ENCODE data around the gene OTOG.
"Not testable (repeated sequence)": the region's sequence is repeated elsewhere in the genome, so short reads cannot be mapped to it uniquely, and the experiment has no call there.

The OTOG gene

GRCh38 chr11:17622711-17623110, 75.7 kb downstream of the OTOG start:
- 94% methylated on average over 4 of the region's 4 CpGs for WGBS
- H3K27ac ChIP-seq (ENCODE audit: low read depth, low read length); H3K36me3 ChIP-seq (ENCODE audit: insufficient read depth, low read length); H3K9me3 ChIP-seq (ENCODE audit: insufficient read depth, low read depth, low read length); H3K4me3 ChIP-seq (ENCODE audit: low read length); H3K9ac ChIP-seq (ENCODE audit: low read depth, low read length); H3K27me3 ChIP-seq (ENCODE audit: insufficient read depth, low read length); H3K4me1 ChIP-seq (ENCODE audit: insufficient read depth, low read length): not testable (repeated sequence)

GRCh38 chr11:17629113-17629512, 82.1 kb downstream of the OTOG start:
- Histone ChIP-seq H3K4me3 (ENCODE audit: low read length) (no peak overlapping the region), H3K27ac (ENCODE audit: low read depth, low read length) (no peak overlapping the region), H3K27me3 (ENCODE audit: insufficient read depth, low read length) (peaks cover 4% of the 10 kb centered on the region), H3K4me1 (ENCODE audit: insufficient read depth, low read length) (no peaks in the 10 kb centered on the region), H3K36me3 (ENCODE audit: insufficient read depth, low read length) (no peaks in the 10 kb centered on the region), H3K9me3 (ENCODE audit: insufficient read depth, low read depth, low read length) (no peaks in the 10 kb centered on the region), H3K9ac (ENCODE audit: low read depth, low read length) (no peak overlapping the region)
- WGBS = 87% methylated on average over 5 of the region's 5 CpGs

GRCh38 chr11:17630936-17631335, 83.9 kb downstream of the OTOG start:
- Histone ChIP-seq H3K9me3 (ENCODE audit: insufficient read depth, low read depth, low read length) (no peaks in the 10 kb centered on the region), H3K27ac (ENCODE audit: low read depth, low read length) (no peak overlapping the region), H3K4me1 (ENCODE audit: insufficient read depth, low read length) (no peaks in the 10 kb centered on the region), H3K9ac (ENCODE audit: low read depth, low read length) (no peak overlapping the region), H3K36me3 (ENCODE audit: insufficient read depth, low read length) (no peaks in the 10 kb centered on the region), H3K4me3 (ENCODE audit: low read length) (no peak overlapping the region), H3K27me3 (ENCODE audit: insufficient read depth, low read length) (no peaks in the 10 kb centered on the region; the same call in 1 of the 2 replicates)
- 87% methylated on average over 2 of the region's 2 CpGs for WGBS

DNA sequence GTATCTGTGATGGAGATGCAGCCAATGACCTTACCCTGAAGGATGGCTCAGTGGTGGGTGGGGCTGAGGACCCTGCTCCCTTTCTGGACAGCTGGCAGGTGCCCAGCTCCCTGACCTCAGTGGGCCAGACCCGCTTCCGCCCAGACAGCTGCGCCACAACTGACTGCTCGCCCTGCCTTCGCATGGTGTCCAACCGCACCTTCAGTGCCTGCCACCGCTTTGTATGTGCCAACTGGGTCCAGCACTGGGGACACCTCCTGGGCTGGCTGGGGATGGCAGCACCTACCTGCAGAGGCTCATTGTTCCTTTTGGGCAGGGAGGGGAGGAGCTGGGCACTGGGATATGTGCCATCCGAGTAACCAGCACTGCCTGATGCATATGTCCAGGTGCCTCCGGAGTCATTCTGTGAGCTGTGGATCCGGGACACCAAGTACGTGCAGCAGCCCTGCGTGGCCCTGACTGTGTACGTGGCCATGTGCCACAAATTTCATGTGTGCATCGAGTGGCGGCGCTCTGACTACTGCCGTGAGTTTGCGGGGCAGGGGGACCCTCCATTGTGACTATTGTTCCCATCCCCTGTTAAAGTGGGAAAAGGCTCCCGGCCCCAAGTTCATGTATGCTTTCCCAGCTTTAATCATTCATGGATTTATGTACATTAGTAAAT, 84.8 kb downstream of the OTOG start:
- H3K4me3 ChIP-seq (ENCODE audit: low read length) = no peak overlapping the region
- H3K27ac ChIP-seq (ENCODE audit: low read depth, low read length) = no peak overlapping the region
- WGBS = 95% methylated on average over 18 of the region's 19 CpGs
- H3K9me3 ChIP-seq (ENCODE audit: insufficient read depth, low read depth, low read length) = no peaks in the 10 kb centered on the region
- no peaks in the 10 kb centered on the region for H3K4me1 ChIP-seq (ENCODE audit: insufficient read depth, low read length)
- no peaks in the 10 kb centered on the region for H3K36me3 ChIP-seq (ENCODE audit: insufficient read depth, low read length)
- H3K27me3 ChIP-seq (ENCODE audit: insufficient read depth, low read length) = no peaks in the 10 kb centered on the region; the same call in 1 of the 2 replicates
- H3K9ac ChIP-seq (ENCODE audit: low read depth, low read length) = no peak overlapping the region

GRCh38 chr11:17633279-17633986, 86.4 kb downstream of the OTOG start:
- no peak overlapping the region for H3K4me3 ChIP-seq (ENCODE audit: low read length)
- H3K4me1 ChIP-seq (ENCODE audit: insufficient read depth, low read length) = no peaks in the 10 kb centered on the region
- no peaks in the 10 kb centered on the region for H3K9me3 ChIP-seq (ENCODE audit: insufficient read depth, low read depth, low read length)
- H3K36me3 ChIP-seq (ENCODE audit: insufficient read depth, low read length) = no peaks in the 10 kb centered on the region
- WGBS = 90% methylated on average over 11 of the region's 11 CpGs
- H3K27ac ChIP-seq (ENCODE audit: low read depth, low read length) = no peak overlapping the region
- H3K27me3 ChIP-seq (ENCODE audit: insufficient read depth, low read length) = no peaks in the 10 kb centered on the region
- no peak overlapping the region for H3K9ac ChIP-seq (ENCODE audit: low read depth, low read length)

GRCh38 chr11:17633987-17634775, 87.1 kb downstream of the OTOG start:
- no peak overlapping the region for H3K27ac ChIP-seq (ENCODE audit: low read depth, low read length)
- no peaks in the 10 kb centered on the region for H3K27me3 ChIP-seq (ENCODE audit: insufficient read depth, low read length)
- WGBS = 89% methylated on average over 14 of the region's 14 CpGs
- H3K36me3 ChIP-seq (ENCODE audit: insufficient read depth, low read length) = no peaks in the 10 kb centered on the region
- H3K9me3 ChIP-seq (ENCODE audit: insufficient read depth, low read depth, low read length) = no peaks in the 10 kb centered on the region
- no peak overlapping the region for H3K9ac ChIP-seq (ENCODE audit: low read depth, low read length)
- H3K4me3 ChIP-seq (ENCODE audit: low read length) = no peak overlapping the region
- no peaks in the 10 kb centered on the region for H3K4me1 ChIP-seq (ENCODE audit: insufficient read depth, low read length)

DNA sequence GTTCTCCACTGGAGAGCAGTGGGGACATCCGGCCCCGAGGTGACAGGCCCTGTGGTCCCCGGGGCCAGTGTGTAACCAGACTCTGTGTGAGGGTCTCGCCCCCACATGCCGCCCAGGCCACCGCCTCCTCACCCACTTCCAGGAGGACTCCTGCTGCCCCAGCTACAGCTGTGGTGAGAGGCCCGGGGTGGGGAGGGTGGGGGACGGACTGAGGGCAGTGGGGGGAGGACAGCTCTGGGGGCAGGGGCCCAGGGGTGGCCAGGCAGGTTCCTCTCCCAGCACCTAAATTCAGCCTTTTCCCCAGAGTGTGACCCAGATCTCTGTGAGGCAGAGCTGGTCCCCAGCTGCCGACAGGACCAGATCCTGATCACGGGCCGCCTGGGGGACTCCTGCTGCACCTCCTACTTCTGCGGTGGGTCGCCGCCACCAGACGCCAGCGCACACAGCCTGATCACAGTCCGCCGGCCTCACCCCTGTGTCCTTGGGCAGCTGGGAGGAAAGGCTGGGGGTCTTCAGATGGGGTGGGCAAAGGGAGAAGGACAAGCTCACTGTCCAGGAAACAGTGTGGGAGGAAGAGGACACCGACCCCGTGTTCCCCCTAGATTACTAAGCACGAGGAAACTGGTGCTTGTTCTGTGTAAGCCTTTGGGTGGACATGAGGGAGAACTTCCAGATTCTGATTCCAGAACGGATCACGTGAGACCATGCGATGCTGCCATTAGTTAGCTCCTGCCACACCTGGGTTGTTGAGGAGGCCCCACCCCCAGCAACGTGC, 87.9 kb downstream of the OTOG start:
- Histone ChIP-seq H3K27ac (ENCODE audit: low read depth, low read length) (no peak overlapping the region), H3K9me3 (ENCODE audit: insufficient read depth, low read depth, low read length) (no peaks in the 10 kb centered on the region), H3K4me1 (ENCODE audit: insufficient read depth, low read length) (no peaks in the 10 kb centered on the region), H3K9ac (ENCODE audit: low read depth, low read length) (no peak overlapping the region), H3K36me3 (ENCODE audit: insufficient read depth, low read length) (no peaks in the 10 kb centered on the region), H3K27me3 (ENCODE audit: insufficient read depth, low read length) (no peaks in the 10 kb centered on the region), H3K4me3 (ENCODE audit: low read length) (no peak overlapping the region)
- 94% methylated on average over 23 of the region's 25 CpGs for WGBS

- Histone ChIP-seq H3K4me3 (ENCODE audit: low read length) (no peak overlapping the region), H3K9me3 (ENCODE audit: insufficient read depth, low read depth, low read length) (no peaks in the 10 kb centered on the region), H3K9ac (ENCODE audit: low read depth, low read length) (no peak overlapping the region), H3K27me3 (ENCODE audit: insufficient read depth, low read length) (no peaks in the 10 kb centered on the region), H3K27ac (ENCODE audit: low read depth, low read length) (no peak overlapping the region), H3K36me3 (ENCODE audit: insufficient read depth, low read length) (no peaks in the 10 kb centered on the region), H3K4me1 (ENCODE audit: insufficient read depth, low read length) (no peaks in the 10 kb centered on the region)
- 89% methylated on average over 9 of the region's 9 CpGs for WGBS
These were observed 88.5 kb downstream of the OTOG start for GRCh38 chr11:17635551-17635938.

DNA sequence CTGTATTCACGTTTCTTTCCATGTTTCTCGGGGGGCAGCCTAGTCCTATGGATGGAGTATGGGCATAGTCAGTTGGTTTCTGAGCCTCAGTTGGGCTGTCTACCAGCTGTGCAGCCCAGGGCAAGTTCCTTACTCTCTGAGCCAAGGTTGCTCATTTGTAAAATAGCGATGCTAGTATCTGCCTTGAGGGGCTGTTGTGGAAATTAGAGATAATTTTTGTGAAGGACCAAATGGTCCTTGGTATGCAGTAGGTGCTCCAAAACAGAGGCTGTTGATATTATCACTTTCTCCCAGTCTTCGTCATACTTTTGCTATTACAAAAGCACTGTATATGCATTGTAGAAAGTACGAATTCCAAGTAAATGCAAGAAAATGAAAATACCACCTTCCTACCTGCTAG, 89.7 kb downstream of the OTOG start:
- H3K27me3 ChIP-seq (ENCODE audit: insufficient read depth, low read length) = no peaks in the 10 kb centered on the region
- WGBS = 89% methylated on average over 3 of the region's 5 CpGs
- H3K4me3 ChIP-seq (ENCODE audit: low read length) = no peak overlapping the region

GRCh38 chr11:17637901-17638300, 90.8 kb downstream of the OTOG start:
- H3K36me3 ChIP-seq (ENCODE audit: insufficient read depth, low read length) = no peaks in the 10 kb centered on the region
- WGBS = 78% methylated on average over 4 of the region's 4 CpGs
- H3K4me3 ChIP-seq (ENCODE audit: low read length) = no peak overlapping the region
- no peak overlapping the region for H3K27ac ChIP-seq (ENCODE audit: low read depth, low read length)
- no peaks in the 10 kb centered on the region for H3K9me3 ChIP-seq (ENCODE audit: insufficient read depth, low read depth, low read length)
- no peaks in the 10 kb centered on the region for H3K4me1 ChIP-seq (ENCODE audit: insufficient read depth, low read length)
- no peak overlapping the region for H3K9ac ChIP-seq (ENCODE audit: low read depth, low read length)
- H3K27me3 ChIP-seq (ENCODE audit: insufficient read depth, low read length) = no peaks in the 10 kb centered on the region

More for the DNA sequence above, 89.7 kb downstream of the OTOG start:
- Histone ChIP-seq H3K9me3 (ENCODE audit: insufficient read depth, low read depth, low read length) (no peaks in the 10 kb centered on the region), H3K36me3 (ENCODE audit: insufficient read depth, low read length) (no peaks in the 10 kb centered on the region), H3K9ac (ENCODE audit: low read depth, low read length) (no peak overlapping the region), H3K4me1 (ENCODE audit: insufficient read depth, low read length) (no peaks in the 10 kb centered on the region), H3K27ac (ENCODE audit: low read depth, low read length) (no peak overlapping the region)

GRCh38 chr11:17638311-17638710, 91.3 kb downstream of the OTOG start:
- WGBS = 82% methylated on average over 9 of the region's 9 CpGs
- Histone ChIP-seq H3K36me3 (ENCODE audit: insufficient read depth, low read length) (no peaks in the 10 kb centered on the region), H3K9me3 (ENCODE audit: insufficient read depth, low read depth, low read length) (no peaks in the 10 kb centered on the region), H3K4me3 (ENCODE audit: low read length) (no peak overlapping the region), H3K4me1 (ENCODE audit: insufficient read depth, low read length) (no peaks in the 10 kb centered on the region), H3K9ac (ENCODE audit: low read depth, low read length) (no peak overlapping the region), H3K27ac (ENCODE audit: low read depth, low read length) (no peak overlapping the region), H3K27me3 (ENCODE audit: insufficient read depth, low read length) (no peaks in the 10 kb centered on the region)

Measured in HUES64 (cell line).